ENCODE data around the gene TBC1D21.

GRCh38 chr15:73888224-73889041, 15.1 kb downstream of the TBC1D21 start:
- no peak for TF ChIP-seq CTCF (IDR thresholded peaks at IDR 0.05)
- TF ChIP-seq POLR2AphosphoS5 (IDR thresholded peaks at IDR 0.05): no peak
- no peak for TF ChIP-seq POLR2A (IDR thresholded peaks at IDR 0.05)
